Natural killer cell (primary cell): ENCODE data around the gene KISS1R. TPM values are rescaled to one million over a fixed set of nuclear protein-coding genes. Genes with fewer than 3 reads are reported as not detected.

Experiments
- ATAC-seq, 3 donors: fragments of 150-1000 bp in 2 of 3; fragments of 200-7000 bp in 1 of 3; cut with Tn5 transposase; 1 replicate in 1 of 3; 2 replicates in 2 of 3; pipeline ENCODE4 v1.10.0; 2021; ENCODE audit warnings: mild to moderate bottlenecking in 2 of 3, moderate library complexity in 2 of 3
- DNase-seq, 2 donors: peaks; one replicate each; pipeline versions ENCODE4 v3.0.0 to v3.0.0-alpha.2; 2013 to 2021; ENCODE audit warnings: mixed read lengths in 1 of 2
- H3K27ac ChIP-seq: one replicate; pipeline ENCODE4 v1.5.1; 2013; ENCODE audit warnings: mild to moderate bottlenecking, low read length
- H3K27me3 ChIP-seq: one replicate; pipeline ENCODE4 v1.6.1; 2013; ENCODE audit warnings: low read length; ENCODE audit not compliant: control insufficient read depth, insufficient read depth
- H3K36me3 ChIP-seq: one replicate; pipeline ENCODE4 v1.6.1; 2013; ENCODE audit warnings: low read length; ENCODE audit not compliant: control insufficient read depth, insufficient read depth
- H3K4me1 ChIP-seq: one replicate; pipeline ENCODE4 v1.6.1; 2013; ENCODE audit warnings: low read length; ENCODE audit not compliant: control insufficient read depth, insufficient read depth
- H3K4me3 ChIP-seq: one replicate; pipeline ENCODE4 v1.5.1; 2013; ENCODE audit warnings: low read length
- H3K9me3 ChIP-seq: one replicate; pipeline ENCODE4 v1.6.1; 2013; ENCODE audit warnings: low read length; ENCODE audit not compliant: control insufficient read depth, insufficient read depth
- H3K27ac Mint-ChIP-seq, 2 donors: one replicate each; pipeline ENCODE4 v1.8.0; 2022; ENCODE audit warnings: mild to moderate bottlenecking in 2 of 2, mixed read lengths in 2 of 2, moderate library complexity in 1 of 2
- H3K27me3 Mint-ChIP-seq, 2 donors: one replicate each; pipeline ENCODE4 v1.8.0; 2022; ENCODE audit warnings: low read depth in 2 of 2, mixed read lengths in 2 of 2
- H3K36me3 Mint-ChIP-seq: one replicate; pipeline ENCODE4 v1.8.0; 2022; ENCODE audit warnings: mixed read lengths
- H3K4me1 Mint-ChIP-seq, 2 donors: one replicate each; pipeline ENCODE4 v1.8.0; 2022; ENCODE audit warnings: mixed read lengths in 2 of 2
- H3K4me3 Mint-ChIP-seq: one replicate; pipeline ENCODE4 v1.8.0; 2022; ENCODE audit warnings: mild to moderate bottlenecking, moderate library complexity, mixed read lengths
- H3K9me3 Mint-ChIP-seq, 2 donors: one replicate each; pipeline ENCODE4 v1.8.0; 2022; ENCODE audit warnings: mixed read lengths in 2 of 2
- WGBS: methylation state at CpG from one replicate; pipeline ENCODE4 v1.1.7; 2013; ENCODE audit warnings: missing lambda C conversion rate; ENCODE audit not compliant: insufficient coverage; 5-methylcytosine and 5-hydroxymethylcytosine counted together
- intact Hi-C: fragments of 100-400 bp; cut with micrococcal nuclease; formaldehyde crosslinking; loops from one replicate; pipeline ENCODE4 v1.14.2; 2022
- total RNA-seq, 4 donors: library from RNA; stranded (reverse); fragments of 120-200 nt in 1 of 4; gene quantifications; one replicate each; pipeline versions ENCODE4 v1.2.3 to v1.2.4, GENCODE V29; 2013 to 2022
- TF ChIP-seq, protein P1 (sequence below): fragments of 200-600 bp; IDR thresholded peaks from one replicate; pipeline ENCODE4 v1.8.0; 2022; ENCODE audit warnings: antibody characterized with exemption

KISS1R gene
- total RNA-seq, 3 donors from 2014 or later (not counting 1 experiment from before 2014, with no cell fraction given) = 0.31 TPM; not detected in 2

DNA sequence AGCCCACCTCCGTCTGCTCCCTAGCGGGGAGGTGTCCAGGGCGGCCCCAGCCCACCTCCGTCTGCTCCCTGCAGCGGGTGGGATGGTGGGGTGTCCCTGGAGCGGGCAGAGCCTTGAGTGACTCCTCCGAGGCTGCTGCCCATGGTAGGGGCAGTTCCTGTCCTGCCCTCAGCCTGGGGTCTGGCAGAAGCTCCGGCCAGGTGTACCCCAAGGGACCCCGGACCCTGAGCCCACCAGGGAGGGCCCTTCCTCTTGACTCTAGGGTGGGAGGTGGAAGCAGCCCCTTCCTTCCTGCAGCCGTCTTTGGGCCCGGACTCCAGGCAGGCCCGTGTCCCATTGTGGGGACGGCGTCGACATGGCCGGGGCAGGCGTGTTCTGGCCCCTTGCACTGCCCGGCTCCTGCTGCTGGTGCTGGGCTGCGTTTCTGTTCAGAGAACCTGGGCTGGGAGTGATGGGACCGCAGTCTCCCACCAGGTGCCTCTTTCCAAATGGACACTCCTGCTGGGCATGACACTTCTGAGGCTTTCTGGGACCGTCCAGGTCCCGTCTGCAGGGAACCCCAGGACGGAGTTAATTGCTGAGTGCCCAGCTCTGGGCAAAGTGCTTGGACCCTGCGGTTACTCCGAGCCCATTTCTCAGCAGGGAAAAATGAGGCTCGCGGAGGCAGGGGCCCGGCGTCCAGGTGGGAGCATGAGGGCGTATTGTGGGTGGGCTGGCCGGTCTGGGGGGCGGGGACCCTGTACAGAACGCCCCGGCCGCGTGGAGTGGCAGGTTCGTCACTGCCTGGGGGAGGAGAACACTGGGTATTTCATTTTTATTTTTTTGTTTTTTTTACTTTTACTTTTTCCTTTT lies 28.5 kb downstream of the KISS1R start:
- H3K36me3 ChIP-seq = no peaks in the 10 kb centered on the region
- WGBS = 93% methylated on average over 31 of the region's 37 CpGs
- H3K9me3 ChIP-seq = no peaks in the 10 kb centered on the region
- H3K9me3 Mint-ChIP-seq = no peaks in the 10 kb centered on the region
- no peak for DNase-seq
- TF ChIP-seq, protein P1, sequence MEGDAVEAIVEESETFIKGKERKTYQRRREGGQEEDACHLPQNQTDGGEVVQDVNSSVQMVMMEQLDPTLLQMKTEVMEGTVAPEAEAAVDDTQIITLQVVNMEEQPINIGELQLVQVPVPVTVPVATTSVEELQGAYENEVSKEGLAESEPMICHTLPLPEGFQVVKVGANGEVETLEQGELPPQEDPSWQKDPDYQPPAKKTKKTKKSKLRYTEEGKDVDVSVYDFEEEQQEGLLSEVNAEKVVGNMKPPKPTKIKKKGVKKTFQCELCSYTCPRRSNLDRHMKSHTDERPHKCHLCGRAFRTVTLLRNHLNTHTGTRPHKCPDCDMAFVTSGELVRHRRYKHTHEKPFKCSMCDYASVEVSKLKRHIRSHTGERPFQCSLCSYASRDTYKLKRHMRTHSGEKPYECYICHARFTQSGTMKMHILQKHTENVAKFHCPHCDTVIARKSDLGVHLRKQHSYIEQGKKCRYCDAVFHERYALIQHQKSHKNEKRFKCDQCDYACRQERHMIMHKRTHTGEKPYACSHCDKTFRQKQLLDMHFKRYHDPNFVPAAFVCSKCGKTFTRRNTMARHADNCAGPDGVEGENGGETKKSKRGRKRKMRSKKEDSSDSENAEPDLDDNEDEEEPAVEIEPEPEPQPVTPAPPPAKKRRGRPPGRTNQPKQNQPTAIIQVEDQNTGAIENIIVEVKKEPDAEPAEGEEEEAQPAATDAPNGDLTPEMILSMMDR = no peak
- intact Hi-C loops = no loop called here
- no peak overlapping the region for H3K4me3 ChIP-seq
- ATAC-seq = no peak
- H3K27ac Mint-ChIP-seq = no peak overlapping the region
- no peaks in the 10 kb centered on the region for H3K27me3 Mint-ChIP-seq
- peaks cover 31% of the 10 kb centered on the region for H3K4me1 ChIP-seq
- H3K4me1 Mint-ChIP-seq = peaks cover 7 to 8% of the 10 kb centered on the region in 2 donors
- H3K36me3 Mint-ChIP-seq = no peaks in the 10 kb centered on the region
- H3K4me3 Mint-ChIP-seq = no peak overlapping the region
- H3K27me3 ChIP-seq = no peaks in the 10 kb centered on the region
- no peak overlapping the region for H3K27ac ChIP-seq

DNA sequence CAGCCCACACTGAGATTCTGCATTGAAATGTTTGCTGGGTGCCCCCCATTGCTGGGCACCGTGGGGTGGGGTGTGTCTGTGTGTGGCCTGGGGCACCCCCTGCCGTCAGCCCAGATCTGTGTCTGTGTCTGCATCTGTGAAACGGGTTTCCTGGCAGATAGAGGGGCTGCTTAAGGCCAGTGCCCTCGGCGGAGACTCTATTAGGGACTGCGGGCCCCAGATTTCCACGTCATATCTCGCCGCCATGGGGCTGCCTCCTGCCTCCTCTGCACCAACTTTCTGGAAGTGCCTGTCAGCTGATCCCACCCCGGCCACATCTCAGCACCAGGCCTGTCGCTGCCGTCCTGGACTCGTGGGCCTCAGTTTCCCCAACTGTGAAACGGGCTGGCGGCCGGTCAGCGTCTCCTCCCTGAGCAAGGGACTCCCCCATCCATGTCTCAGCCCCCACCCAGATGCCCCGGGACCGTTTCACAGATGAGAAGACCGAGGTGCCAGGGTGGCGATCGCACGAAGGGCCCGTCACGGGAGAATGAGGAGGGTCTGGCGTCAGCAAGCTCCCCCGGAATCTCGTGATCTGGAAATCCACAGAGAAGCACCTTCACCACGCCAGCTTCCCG lies 30.1 kb downstream of the KISS1R start:
- no peaks in the 10 kb centered on the region for H3K36me3 Mint-ChIP-seq
- H3K27me3 Mint-ChIP-seq = no peaks in the 10 kb centered on the region
- Histone ChIP-seq H3K4me3 (no peak overlapping the region), H3K4me1 (peaks cover 21% of the 10 kb centered on the region), H3K9me3 (no peaks in the 10 kb centered on the region), H3K27me3 (no peaks in the 10 kb centered on the region), H3K36me3 (no peaks in the 10 kb centered on the region), H3K27ac (peak overlapping the region; percentile 53)
- intact Hi-C loops = no loop called here
- no peaks in the 10 kb centered on the region for H3K4me1 Mint-ChIP-seq
- no peak overlapping the region for H3K27ac Mint-ChIP-seq
- TF ChIP-seq, protein P1 = no peak
- DNase-seq (no peak), ATAC-seq (no peak)
- WGBS = 72% methylated on average over 30 of the region's 30 CpGs
- H3K9me3 Mint-ChIP-seq = no peaks in the 10 kb centered on the region
- no peak overlapping the region for H3K4me3 Mint-ChIP-seq

DNA sequence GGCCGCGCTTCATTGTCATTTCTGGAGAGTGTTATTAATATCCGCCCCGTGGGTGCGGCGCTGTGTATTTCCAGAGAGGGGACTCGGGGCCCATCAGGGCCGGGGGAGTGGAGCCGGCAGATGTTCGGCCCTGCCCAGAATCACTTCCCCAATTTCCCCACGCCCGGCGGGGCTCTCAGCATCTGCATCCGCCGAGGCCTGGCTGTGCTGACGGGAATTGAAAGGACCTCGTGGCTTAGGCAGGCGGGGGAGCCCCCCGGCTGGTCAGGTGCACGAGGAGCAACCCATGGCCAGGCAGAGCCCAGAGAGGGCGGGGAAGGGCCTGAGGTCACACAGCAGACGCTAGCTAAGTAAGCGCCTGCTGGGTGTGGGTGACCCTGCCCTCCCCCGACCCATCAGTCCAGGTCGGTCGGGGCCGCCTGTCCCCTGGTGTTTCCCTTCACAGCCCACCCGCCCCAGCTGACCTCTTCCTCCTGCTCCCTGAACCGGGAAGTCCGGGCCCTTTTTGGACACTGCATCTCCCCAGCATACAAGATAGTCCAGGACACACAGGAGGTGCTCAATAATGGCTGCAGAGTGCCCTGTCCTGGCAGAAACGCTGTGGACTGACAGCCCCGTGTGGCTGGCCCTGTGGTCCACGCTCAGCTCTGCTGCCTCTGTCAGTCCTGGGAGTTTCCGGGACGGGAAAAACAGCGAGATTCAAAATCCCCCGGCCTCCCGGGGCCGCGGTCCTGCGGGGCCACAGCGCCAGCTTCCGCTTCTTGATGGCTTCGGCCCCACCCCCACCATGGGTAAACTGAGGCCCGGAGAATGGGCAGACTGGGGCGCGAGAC lies 30.8 kb downstream of the KISS1R start:
- peak; percentile 24 to 44 (median 37) for ATAC-seq
- peaks cover 0 to 2% of the 10 kb centered on the region in 2 donors for H3K4me1 Mint-ChIP-seq
- Histone ChIP-seq H3K27me3 (no peaks in the 10 kb centered on the region), H3K4me1 (peaks cover 28% of the 10 kb centered on the region), H3K9me3 (no peaks in the 10 kb centered on the region), H3K4me3 (no peak overlapping the region), H3K27ac (peak overlapping the region; percentile 53), H3K36me3 (no peaks in the 10 kb centered on the region)
- H3K4me3 Mint-ChIP-seq = no peak overlapping the region
- H3K36me3 Mint-ChIP-seq = no peaks in the 10 kb centered on the region
- DNase-seq = no peak
- H3K9me3 Mint-ChIP-seq = no peaks in the 10 kb centered on the region
- TF ChIP-seq, protein P1 = no peak
- H3K27me3 Mint-ChIP-seq = no peaks in the 10 kb centered on the region
- intact Hi-C loops = no loop called here
- WGBS = 67% methylated on average over 47 of the region's 47 CpGs
- H3K27ac Mint-ChIP-seq = no peak overlapping the region
